Vagina (tissue), 2 donors: ENCODE data around the gene PHRF1.

ENCODE experiments used
- POLR2A ChIP-seq, 2 donors: fragments of 450-650 bp; IDR thresholded peaks; one replicate each; pipeline ENCODE4 v1.6.1; 2017; ENCODE audit warnings: antibody characterized with exemption in 2 of 2, mild to moderate bottlenecking in 2 of 2, moderate library complexity in 2 of 2
- POLR2AphosphoS5 ChIP-seq, 2 donors: sonication (generic); formaldehyde crosslinking; IDR thresholded peaks; one replicate each; pipeline ENCODE4 v1.9.0; 2017; ENCODE audit warnings: antibody characterized with exemption in 2 of 2, mild to moderate bottlenecking in 2 of 2, low read depth in 1 of 2; ENCODE audit not compliant: insufficient read depth in 1 of 2
- TF ChIP-seq, protein P1 (sequence below), 3 experiments: fragments of 450-650 bp in 2 of 3; fragments of 200-600 bp in 1 of 3; sonication (generic) in 1 of 3; IDR thresholded peaks; one replicate each; pipeline ENCODE4 v1.5.1; 2017 to 2019; ENCODE audit warnings: antibody characterized with exemption in 3 of 3, mild to moderate bottlenecking in 2 of 3, moderate library complexity in 2 of 3

DNA sequence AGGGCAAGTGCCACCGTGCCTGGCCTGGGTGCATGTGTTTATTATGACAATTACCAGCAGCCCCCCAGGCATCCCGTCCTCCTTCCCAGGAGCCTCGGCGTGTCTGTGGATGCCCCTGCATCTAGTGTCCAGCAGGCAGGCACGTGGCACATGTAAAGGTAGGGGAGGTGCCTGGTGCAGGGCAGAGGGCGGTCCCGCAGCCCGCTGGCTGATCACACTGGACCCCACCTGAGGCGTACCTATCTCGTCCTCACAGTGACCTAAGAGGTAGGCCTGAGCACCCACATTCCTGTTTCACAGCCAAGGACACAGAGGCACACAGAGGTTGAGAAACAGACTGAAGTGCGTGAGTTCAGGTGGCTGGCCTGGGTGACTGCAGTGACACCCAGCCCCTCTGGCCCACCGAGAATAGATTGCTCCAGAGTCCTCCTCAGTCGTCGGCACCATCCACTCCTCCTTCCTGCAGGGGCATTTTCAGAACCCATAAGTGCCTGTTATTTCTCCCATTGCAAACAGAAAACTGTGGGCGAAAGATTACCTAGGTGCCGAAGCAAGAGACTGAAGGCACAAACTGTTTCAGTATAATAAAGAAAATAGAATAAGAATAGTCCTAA is 3.0 kb upstream of the PHRF1 start:
- TF ChIP-seq POLR2AphosphoS5 (IDR thresholded peaks at IDR 0.05; ENCODE audit: insufficient read depth in 1 of 2, low read depth in 1 of 2), result no peak
- TF ChIP-seq POLR2A (IDR thresholded peaks at IDR 0.05), result no peak
- TF ChIP-seq, protein P1, sequence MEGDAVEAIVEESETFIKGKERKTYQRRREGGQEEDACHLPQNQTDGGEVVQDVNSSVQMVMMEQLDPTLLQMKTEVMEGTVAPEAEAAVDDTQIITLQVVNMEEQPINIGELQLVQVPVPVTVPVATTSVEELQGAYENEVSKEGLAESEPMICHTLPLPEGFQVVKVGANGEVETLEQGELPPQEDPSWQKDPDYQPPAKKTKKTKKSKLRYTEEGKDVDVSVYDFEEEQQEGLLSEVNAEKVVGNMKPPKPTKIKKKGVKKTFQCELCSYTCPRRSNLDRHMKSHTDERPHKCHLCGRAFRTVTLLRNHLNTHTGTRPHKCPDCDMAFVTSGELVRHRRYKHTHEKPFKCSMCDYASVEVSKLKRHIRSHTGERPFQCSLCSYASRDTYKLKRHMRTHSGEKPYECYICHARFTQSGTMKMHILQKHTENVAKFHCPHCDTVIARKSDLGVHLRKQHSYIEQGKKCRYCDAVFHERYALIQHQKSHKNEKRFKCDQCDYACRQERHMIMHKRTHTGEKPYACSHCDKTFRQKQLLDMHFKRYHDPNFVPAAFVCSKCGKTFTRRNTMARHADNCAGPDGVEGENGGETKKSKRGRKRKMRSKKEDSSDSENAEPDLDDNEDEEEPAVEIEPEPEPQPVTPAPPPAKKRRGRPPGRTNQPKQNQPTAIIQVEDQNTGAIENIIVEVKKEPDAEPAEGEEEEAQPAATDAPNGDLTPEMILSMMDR (IDR thresholded peaks at IDR 0.05), result no peak
